GM13977 (cell line): ENCODE results near the gene UGT1A4.

ENCODE experiments used
- DNase-seq: peaks from one replicate; pipeline ENCODE4 v3.0.0; 2012; ENCODE audit warnings: low spot score
- in situ Hi-C: fragments of 300-500 bp; cut with MboI; formaldehyde crosslinking; loops from one replicate; pipeline ENCODE4 v1.12.0; 2022; ENCODE audit warnings: low sequenced_read_pairs, low pct_unique_long_range_greater_than_20kb, mixed read lengths, inconsistent platforms; ENCODE audit not compliant: unreplicated experiment
- TF ChIP-seq, protein P1 (sequence below): IDR thresholded peaks from 2 replicates; pipeline ENCODE4 v1.5.1; 2012; ENCODE audit warnings: mild to moderate bottlenecking, control low read depth; ENCODE audit not compliant: insufficient read depth; ENCODE audit errors: extremely low read depth, missing control alignments

The UGT1A4 gene

DNA sequence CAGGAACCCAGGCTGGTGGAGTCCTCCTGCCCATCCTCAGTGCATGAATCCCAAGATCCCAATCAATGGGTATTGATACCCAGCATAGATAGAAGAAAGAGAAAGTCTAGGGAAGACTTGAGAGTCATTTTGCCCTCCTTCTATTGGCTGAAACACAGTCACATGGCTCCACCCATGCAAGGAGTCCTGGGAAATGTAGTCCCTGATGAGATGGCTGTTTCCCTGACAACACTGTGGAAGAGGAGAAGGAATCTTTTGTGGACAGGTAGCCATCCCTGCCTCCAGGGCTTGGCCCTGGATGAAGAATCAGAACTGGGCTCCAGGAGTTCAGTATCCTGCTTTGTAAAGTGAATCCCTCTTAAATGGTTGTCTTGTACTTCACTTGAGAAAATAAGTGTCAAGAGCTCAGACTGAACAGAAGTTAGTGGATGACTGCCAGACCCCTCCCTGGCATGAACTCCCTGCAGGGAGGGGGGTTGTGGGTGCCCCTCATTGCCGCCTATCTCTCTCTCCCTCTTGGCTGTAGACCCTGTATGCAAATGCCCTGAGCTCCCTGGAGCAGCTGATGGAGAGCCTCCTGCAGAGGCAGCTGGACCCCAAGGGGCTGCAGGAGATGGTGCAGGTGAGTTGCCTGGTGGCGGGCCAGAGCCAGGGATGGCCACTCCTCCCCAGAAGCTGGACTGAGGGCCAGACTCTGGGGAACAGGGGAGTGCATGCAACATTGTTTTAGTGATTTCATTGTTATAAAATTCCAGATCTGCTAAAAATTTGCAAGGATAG, 95.7 kb downstream of the UGT1A4 start:
- TF ChIP-seq, protein P1, sequence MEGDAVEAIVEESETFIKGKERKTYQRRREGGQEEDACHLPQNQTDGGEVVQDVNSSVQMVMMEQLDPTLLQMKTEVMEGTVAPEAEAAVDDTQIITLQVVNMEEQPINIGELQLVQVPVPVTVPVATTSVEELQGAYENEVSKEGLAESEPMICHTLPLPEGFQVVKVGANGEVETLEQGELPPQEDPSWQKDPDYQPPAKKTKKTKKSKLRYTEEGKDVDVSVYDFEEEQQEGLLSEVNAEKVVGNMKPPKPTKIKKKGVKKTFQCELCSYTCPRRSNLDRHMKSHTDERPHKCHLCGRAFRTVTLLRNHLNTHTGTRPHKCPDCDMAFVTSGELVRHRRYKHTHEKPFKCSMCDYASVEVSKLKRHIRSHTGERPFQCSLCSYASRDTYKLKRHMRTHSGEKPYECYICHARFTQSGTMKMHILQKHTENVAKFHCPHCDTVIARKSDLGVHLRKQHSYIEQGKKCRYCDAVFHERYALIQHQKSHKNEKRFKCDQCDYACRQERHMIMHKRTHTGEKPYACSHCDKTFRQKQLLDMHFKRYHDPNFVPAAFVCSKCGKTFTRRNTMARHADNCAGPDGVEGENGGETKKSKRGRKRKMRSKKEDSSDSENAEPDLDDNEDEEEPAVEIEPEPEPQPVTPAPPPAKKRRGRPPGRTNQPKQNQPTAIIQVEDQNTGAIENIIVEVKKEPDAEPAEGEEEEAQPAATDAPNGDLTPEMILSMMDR: no peak
- DNase-seq: no peak

DNA sequence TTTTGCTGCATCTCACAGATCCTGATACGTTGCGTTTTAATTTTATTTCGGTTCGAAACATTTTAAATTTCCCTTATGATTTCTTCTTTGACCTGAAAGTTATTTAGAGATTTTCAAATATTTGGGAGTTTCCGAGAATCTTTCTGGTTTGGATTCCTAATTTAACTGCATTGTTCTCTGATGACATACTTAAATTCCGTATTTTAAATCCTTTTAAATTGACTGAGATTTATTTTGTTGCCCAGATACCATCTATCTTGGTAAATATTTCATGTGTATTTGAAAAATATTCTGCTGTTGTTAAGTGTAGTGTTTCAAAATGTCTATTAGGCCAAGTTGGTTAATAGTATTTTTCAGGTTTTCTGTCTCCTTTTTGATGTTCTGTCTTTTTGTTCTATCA, 97.3 kb downstream of the UGT1A4 start:
- in situ Hi-C loops: no loop called here
- TF ChIP-seq, protein P1: no peak
- DNase-seq: no peak

More for the DNA sequence above, 95.7 kb downstream of the UGT1A4 start:
- in situ Hi-C loops: no loop called here

DNA sequence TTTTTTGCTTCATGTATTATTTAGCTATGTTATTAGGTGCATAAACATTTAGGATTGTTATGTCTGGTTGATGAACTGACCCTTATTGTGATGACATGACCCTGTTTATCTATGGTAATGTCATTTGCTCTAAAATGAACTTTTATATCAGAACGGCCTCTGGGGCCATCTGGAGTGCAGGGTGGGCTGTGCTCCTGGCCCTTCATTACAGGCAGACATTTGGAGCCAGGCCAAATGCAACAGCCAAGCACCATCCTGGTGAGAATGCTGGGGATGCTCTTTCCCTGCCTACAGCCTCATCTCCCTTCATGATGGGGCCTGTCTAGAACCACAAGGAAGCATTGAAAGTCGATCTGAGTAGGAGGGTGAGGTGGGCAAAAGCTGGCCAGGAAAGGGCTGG, 97.8 kb downstream of the UGT1A4 start:
- in situ Hi-C loops: no loop called here
- TF ChIP-seq, protein P1: no peak
- no peak for DNase-seq

DNA sequence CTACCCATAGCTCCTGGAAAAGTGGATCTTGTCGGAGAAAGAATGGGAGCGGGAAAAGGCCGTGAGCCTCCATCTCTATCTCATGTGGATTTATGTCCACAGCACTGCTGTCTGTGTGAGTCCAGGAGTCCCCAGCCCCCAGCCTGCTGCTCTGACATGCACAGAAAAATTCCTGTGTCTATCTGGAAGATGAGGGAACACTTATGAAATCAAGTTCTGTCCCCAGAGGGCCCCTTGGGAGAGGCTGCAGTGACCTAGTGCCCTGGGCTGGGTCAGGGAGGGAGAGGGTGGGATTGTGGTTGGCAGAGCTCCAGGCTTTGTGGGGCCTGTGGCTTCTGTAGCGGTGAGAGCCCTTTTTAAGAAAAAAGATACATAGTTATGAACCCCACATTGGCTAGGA, 98.2 kb downstream of the UGT1A4 start:
- TF ChIP-seq, protein P1: no peak
- in situ Hi-C loops: no loop called here
- DNase-seq: no peak

DNA sequence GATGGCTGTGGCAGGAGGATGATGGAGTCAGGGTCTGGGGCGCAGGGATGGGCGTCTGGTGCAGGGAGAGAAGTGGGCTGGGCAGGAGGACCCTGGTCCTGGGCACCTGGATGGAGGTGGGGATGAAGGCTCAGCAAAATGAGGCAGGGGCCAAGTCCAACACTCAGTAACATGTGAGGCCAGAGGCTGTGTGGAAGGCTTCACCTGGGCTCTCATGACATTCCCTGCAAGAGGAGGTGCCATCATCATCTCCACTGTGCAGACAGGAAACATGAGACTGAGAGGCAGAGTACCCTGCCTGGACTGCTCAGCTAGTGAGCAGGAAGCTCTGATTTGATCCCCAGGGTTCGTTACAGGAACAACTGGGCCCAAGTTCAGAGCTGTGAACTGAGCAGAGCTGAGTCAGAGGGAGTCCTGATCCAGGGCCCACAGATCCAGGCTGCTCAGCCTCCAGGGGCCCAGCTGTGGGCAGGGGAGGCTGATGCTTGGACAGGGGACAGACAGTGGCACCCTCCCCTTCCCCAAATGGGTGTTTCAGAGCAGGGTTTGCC, 98.9 kb downstream of the UGT1A4 start:
- in situ Hi-C loops: no loop called here
- no peak for DNase-seq
- TF ChIP-seq, protein P1: no peak

DNA sequence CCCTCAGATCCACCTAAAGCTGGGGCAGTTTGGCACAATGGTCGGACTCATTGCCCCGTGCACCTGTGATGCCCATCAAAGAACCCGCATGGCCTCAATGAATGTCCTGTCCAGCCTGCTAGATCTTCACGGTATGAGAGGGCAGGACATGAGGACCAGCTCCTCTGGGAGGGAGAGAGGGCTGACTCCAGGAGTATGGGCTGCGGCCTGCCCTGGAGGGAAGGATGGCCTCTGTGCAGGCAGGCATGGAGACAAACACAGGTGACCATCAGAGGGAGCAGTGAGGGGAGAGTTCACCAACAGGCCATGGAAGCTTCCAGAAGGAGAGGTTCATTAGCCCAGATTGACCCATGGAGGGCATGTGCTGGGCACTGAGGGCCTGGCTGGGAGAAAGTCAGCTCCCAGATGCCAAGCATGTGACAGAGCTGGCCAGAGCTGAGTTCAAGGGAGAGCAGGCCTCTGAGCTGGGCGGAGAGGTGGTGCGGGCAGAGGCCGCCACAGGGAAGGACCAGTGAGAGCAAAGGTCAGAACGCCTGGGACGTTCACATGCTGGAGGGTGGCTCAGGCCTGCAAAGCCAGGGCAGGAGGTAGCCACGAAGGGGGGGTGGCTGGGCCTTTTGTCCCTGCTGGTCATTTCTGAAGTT, 99.6 kb downstream of the UGT1A4 start:
- in situ Hi-C loops: no loop called here
- DNase-seq: no peak
- TF ChIP-seq, protein P1: no peak
